Endothelial cell of umbilical vein (primary cell): Measurements from ENCODE around the gene INSYN2B. TPM values are rescaled to one million over a fixed set of nuclear protein-coding genes. Genes with fewer than 3 reads are reported as not detected.

Experiments used
- BruUV-seq: library from RNA; stranded (reverse); fragments of 400-500 nt; replicated peaks from 2 replicates; lab custom pipeline; 2021; lab: Mats Ljungman, UMichigan
- CTCF ChIA-PET: fragments of 300-600, 350-600 bp; sonication (Branson Sonifier 250); formaldehyde crosslinking; loops from one replicate; lab custom pipeline; 2021; ENCODE audit warnings: antibody characterized with exemption, inconsistent platforms; lab: Charles Lee
- POLR2A ChIA-PET: fragments of 300-600, 350-600 bp; sonication (Branson Sonifier 250); formaldehyde crosslinking; loops from one replicate; lab custom pipeline; 2021; ENCODE audit warnings: antibody characterized with exemption, inconsistent platforms; lab: Charles Lee
- DNase-seq: peaks from one replicate; pipeline ENCODE4 v3.0.0-alpha.2; 2011; ENCODE audit warnings: low read depth, low spot score
- FAIRE-seq: peaks from 2 replicates; lab custom pipeline; 2011; peaks lifted over from hg19 to GRCh38; lab: Jason Lieb, UNC
- H2AFZ ChIP-seq: 2 replicates; pipeline ENCODE4 v1.6.0; 2012; ENCODE audit warnings: low read depth, low read length, control low read depth, inconsistent platforms
- H3K27ac ChIP-seq: 2 replicates; pipeline ENCODE4 v1.5.1; 2011; ENCODE audit warnings: low read depth, mild to moderate bottlenecking, control low read depth, low read length, moderate library complexity; ENCODE audit not compliant: insufficient read depth
- H3K27me3 ChIP-seq, 2 experiments: 2 replicates each; pipeline versions ENCODE4 v1.6.0 to v1.6.1; 2011; ENCODE audit warnings: low read length in 2 of 2, mixed read lengths in 1 of 2; ENCODE audit not compliant: control insufficient read depth in 2 of 2, insufficient read depth in 2 of 2
- H3K36me3 ChIP-seq, 2 experiments: 2 replicates in 1 of 2; 3 replicates in 1 of 2; pipeline ENCODE4 v1.5.1; 2011; ENCODE audit warnings: low read length in 2 of 2, mild to moderate bottlenecking in 1 of 2, moderate library complexity in 1 of 2; ENCODE audit not compliant: control insufficient read depth in 2 of 2, insufficient read depth in 2 of 2; ENCODE audit errors: extremely low read depth in 1 of 2
- H3K4me1 ChIP-seq: 3 replicates; pipeline ENCODE4 v1.5.1; 2011; ENCODE audit warnings: mild to moderate bottlenecking, low read length; ENCODE audit not compliant: control insufficient read depth, insufficient read depth; ENCODE audit errors: extremely low read depth
- H3K4me2 ChIP-seq: 2 replicates; pipeline ENCODE4 v1.6.1; 2011; ENCODE audit warnings: low read length, control low read depth, mixed read lengths; ENCODE audit not compliant: insufficient read depth
- H3K4me3 ChIP-seq, 3 experiments: fragments of 200-600 bp in 1 of 3; sonication (generic), shearing (Covaris generic) in 1 of 3; replicated peaks in 1 of 3; 2 replicates each; pipeline ENCODE4 v1.5.1; 2011 to 2016; ENCODE audit warnings: control low read depth in 3 of 3, low read length in 3 of 3, mild to moderate bottlenecking in 2 of 3, inconsistent platforms in 1 of 3, low read depth in 1 of 3, moderate library complexity in 1 of 3; ENCODE audit not compliant: insufficient read depth in 1 of 3
- H3K79me2 ChIP-seq: 2 replicates; pipeline ENCODE4 v1.6.0; 2012; ENCODE audit warnings: low read length, inconsistent platforms; ENCODE audit not compliant: control insufficient read depth, insufficient read depth
- H3K9ac ChIP-seq: replicated peaks from 2 replicates; pipeline ENCODE3; 2011; ENCODE audit warnings: low read length, control low read depth; ENCODE audit not compliant: insufficient read depth; ENCODE audit errors: extremely low read depth
- H3K9me1 ChIP-seq: replicated peaks from 3 replicates; pipeline ENCODE4 v1.6.0; 2011; ENCODE audit warnings: mild to moderate bottlenecking, low read length; ENCODE audit not compliant: control insufficient read depth, insufficient read depth; ENCODE audit errors: extremely low read depth
- H3K9me3 ChIP-seq: replicated peaks from 2 replicates; pipeline ENCODE4 v1.5.1; 2012; ENCODE audit warnings: low read length, inconsistent platforms; ENCODE audit not compliant: control insufficient read depth, insufficient read depth
- H4K20me1 ChIP-seq: replicated peaks from 2 replicates; pipeline ENCODE3; 2011; ENCODE audit warnings: mild to moderate bottlenecking, low read length; ENCODE audit not compliant: control insufficient read depth, insufficient read depth; ENCODE audit errors: extremely low read depth
- CTCF ChIP-seq, 2 donors: IDR thresholded peaks; 1 replicate in 1 of 2; 2 replicates in 1 of 2; pipeline ENCODE4 v1.5.1; 2011; ENCODE audit warnings: low read length in 2 of 2, mild to moderate bottlenecking in 2 of 2, moderate library complexity in 2 of 2, control low read depth in 1 of 2, inconsistent platforms in 1 of 2, low read depth in 1 of 2; ENCODE audit not compliant: insufficient read depth in 1 of 2; ENCODE audit errors: extremely low read depth in 1 of 2
- EZH2 ChIP-seq: IDR thresholded peaks from 2 replicates; pipeline ENCODE4 v1.6.1; 2012; ENCODE audit warnings: borderline replicate concordance, low read depth, mild to moderate bottlenecking, moderate library complexity, low read length, inconsistent platforms; ENCODE audit not compliant: severe bottlenecking
- FOS ChIP-seq: IDR thresholded peaks from 2 replicates; pipeline ENCODE4 v1.6.1; 2011; ENCODE audit warnings: mild to moderate bottlenecking, low read length, moderate library complexity, borderline replicate concordance; ENCODE audit not compliant: insufficient read depth
- GATA2 ChIP-seq: IDR thresholded peaks from 2 replicates; pipeline ENCODE4 v1.7.0; 2011; ENCODE audit warnings: low read depth, mild to moderate bottlenecking, moderate library complexity, mixed read lengths, low read length; ENCODE audit not compliant: insufficient read length, insufficient read depth
- JUN ChIP-seq: IDR thresholded peaks from 2 replicates; pipeline ENCODE4 v1.6.1; 2011; ENCODE audit warnings: borderline replicate concordance, low read depth; ENCODE audit not compliant: insufficient read length, insufficient read depth
- MAX ChIP-seq: IDR thresholded peaks from 2 replicates; pipeline ENCODE4 v1.6.1; 2011; ENCODE audit not compliant: insufficient read depth, insufficient read length
- MYC ChIP-seq: IDR thresholded peaks from one replicate; pipeline ENCODE4 v1.6.1; 2011; ENCODE audit warnings: mild to moderate bottlenecking, low read depth, low read length
- POLR2A ChIP-seq: IDR thresholded peaks from 2 replicates; pipeline ENCODE4 v1.6.1; 2012; ENCODE audit warnings: low read depth, mild to moderate bottlenecking, control low read depth, low read length
- POLR2AphosphoS5 ChIP-seq: IDR thresholded peaks from 2 replicates; pipeline ENCODE4 v1.6.1; 2012; ENCODE audit warnings: low read depth, mild to moderate bottlenecking, control low read depth, low read length, moderate library complexity; ENCODE audit not compliant: insufficient read depth
- dilution Hi-C: fragments of 300-500 bp; cut with MboI; formaldehyde crosslinking; loops from one replicate; pipeline ENCODE4 v1.15.0; 2019; ENCODE audit warnings: low sequenced_read_pairs; ENCODE audit not compliant: extremely low pct_ligation_motif_present
- intact Hi-C: fragments of 100-400 bp; cut with micrococcal nuclease; formaldehyde crosslinking; loops from one replicate; pipeline ENCODE4 v1.10.0; 2022
- polyA plus RNA-seq, 4 experiments: library from polyadenylated mRNA; depleted of rRNA in 3 of 4; stranded (reverse) in 3 of 4; unstranded in 1 of 4; fragments of >200 nt; gene quantifications; 2 replicates each; pipeline versions ENCODE4 v1.2.1 to v1.2.3, GENCODE V29; 2011 to 2012; ENCODE audit warnings: missing spikeins in 1 of 4
- total RNA-seq: library from RNA; stranded (reverse); gene quantifications from 2 replicates; pipeline ENCODE4 v1.2.3, GENCODE V29; 2021

Gene INSYN2B
- total and polyA plus RNA-seq, 2 donors (not counting 3 experiments of a cell fraction or from before 2014, with no cell fraction given) = 8.2 to 17.1 TPM

GRCh38 chr5:169921384-169921783 lies 58.9 kb downstream of the INSYN2B start:
- CTCF ChIA-PET = no interaction called here

More at GRCh38 chr5:169921384-169921783, 58.9 kb downstream of the INSYN2B start:
- no peak overlapping the region for H3K9ac ChIP-seq
- TF ChIP-seq POLR2AphosphoS5 (no peak), CTCF (IDR thresholded peaks at IDR 0.05; ENCODE audit: extremely low read depth in 1 of 2, insufficient read depth in 1 of 2, low read depth in 1 of 2, low read length in 2 of 2) (no peak), GATA2 (no peak), FOS (no peak), JUN (no peak), POLR2A (no peak), MYC (no peak), EZH2 (no peak), MAX (no peak)
- no peaks in the 10 kb centered on the region for H4K20me1 ChIP-seq
- peaks cover 5% of the 10 kb centered on the region for H3K79me2 ChIP-seq
- no peaks in the 10 kb centered on the region for H3K9me3 ChIP-seq
- no peak overlapping the region for H3K4me3 ChIP-seq
- dilution Hi-C loops = no loop called here
- no peak overlapping the region for H2AFZ ChIP-seq
- H3K36me3 ChIP-seq = no peaks in the 10 kb centered on the region
- DNase-seq = no peak
- POLR2A ChIA-PET = no interaction called here
- no peak overlapping the region for H3K4me2 ChIP-seq
- H3K27me3 ChIP-seq = no peaks in the 10 kb centered on the region
- no peak overlapping the region for H3K27ac ChIP-seq
- FAIRE-seq = no peak
- BruUV-seq = no TSS peak
- H3K9me1 ChIP-seq = no peaks in the 10 kb centered on the region
- intact Hi-C loops = no loop called here
- peaks cover 16% of the 10 kb centered on the region for H3K4me1 ChIP-seq
